Fibroblast of pulmonary artery (primary cell): ENCODE results near the gene ZNF516.
A peak's percentile ranks its signal among the peaks of the same experiment; 100 is the strongest.

Experiments
- DNase-seq: peaks from one replicate; pipeline ENCODE4 v3.0.0-alpha.2; 2010; ENCODE audit warnings: low read depth
- H3K4me3 ChIP-seq: replicated peaks from 2 replicates; pipeline ENCODE4 v1.5.1; 2011; ENCODE audit warnings: low read depth, mild to moderate bottlenecking, control low read depth, low read length, moderate library complexity
- CTCF ChIP-seq: IDR thresholded peaks from 2 replicates; pipeline ENCODE4 v1.5.1; 2011; ENCODE audit warnings: mild to moderate bottlenecking, control low read depth, low read length, inconsistent platforms; ENCODE audit errors: missing control alignments

The ZNF516 gene

GRCh38 chr18:76359909-76360308, 135.1 kb downstream of the ZNF516 start:
- no peak overlapping the region for H3K4me3 ChIP-seq
- no peak for TF ChIP-seq CTCF
- DNase-seq, result no peak

DNA sequence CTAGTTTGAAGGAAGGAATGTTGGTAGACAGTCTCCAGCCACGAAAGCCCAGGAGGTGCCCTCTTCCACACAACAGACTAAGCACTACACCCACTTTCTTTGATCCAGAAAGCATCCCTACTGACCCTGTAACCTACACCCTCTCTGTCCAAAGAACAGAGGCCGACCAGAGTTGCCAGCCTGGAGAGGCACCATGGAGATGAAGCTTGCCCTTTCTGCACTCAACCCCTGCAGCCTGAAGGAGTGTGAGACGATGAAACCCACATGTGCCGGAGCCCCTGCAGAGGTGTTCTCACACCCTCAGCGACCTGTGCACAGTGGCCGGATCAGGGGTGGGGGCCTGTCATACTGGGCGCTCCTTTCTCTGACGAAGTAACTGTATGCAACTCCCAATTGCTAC, 136.3 kb downstream of the ZNF516 start:
- no peak overlapping the region for H3K4me3 ChIP-seq
- TF ChIP-seq CTCF, result no peak
- DNase-seq, result no peak

DNA sequence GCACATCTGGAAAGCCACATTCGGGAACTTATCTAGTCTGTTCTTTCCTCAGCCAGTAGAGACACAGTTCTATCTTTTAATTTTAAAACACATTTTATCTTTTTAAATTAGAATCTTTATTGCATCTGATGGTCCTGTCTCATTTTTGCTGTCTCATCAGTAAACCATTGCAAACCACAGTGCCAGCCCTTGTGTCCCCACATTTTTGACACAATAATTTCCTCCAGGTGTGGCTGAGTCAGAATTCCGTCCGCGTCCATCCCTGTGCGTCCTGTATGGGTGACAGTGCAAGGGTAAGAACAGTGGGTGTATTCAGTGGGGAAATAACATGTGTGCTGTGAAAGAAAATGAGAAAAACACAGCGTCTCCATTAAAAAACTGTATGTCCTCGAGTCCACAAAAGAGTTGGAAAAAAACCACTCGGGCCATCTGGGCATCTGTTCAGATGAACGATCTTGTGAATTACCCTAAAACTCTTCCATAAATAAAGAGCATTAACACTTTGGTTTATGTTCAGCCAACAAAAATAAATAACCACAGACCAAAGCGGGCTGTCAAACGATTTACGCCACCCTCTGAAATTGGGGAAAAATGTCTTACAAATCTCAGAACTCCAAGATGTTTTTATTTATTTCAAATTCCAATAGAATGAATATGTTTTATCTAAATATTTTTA, 137.3 kb downstream of the ZNF516 start:
- no peak for TF ChIP-seq CTCF
- no peak for DNase-seq
- H3K4me3 ChIP-seq, result no peak overlapping the region

- DNase-seq, result no peak
- no peak overlapping the region for H3K4me3 ChIP-seq
- TF ChIP-seq CTCF, result no peak
These were observed 137.9 kb downstream of the ZNF516 start for GRCh38 chr18:76357174-76357573.

DNA sequence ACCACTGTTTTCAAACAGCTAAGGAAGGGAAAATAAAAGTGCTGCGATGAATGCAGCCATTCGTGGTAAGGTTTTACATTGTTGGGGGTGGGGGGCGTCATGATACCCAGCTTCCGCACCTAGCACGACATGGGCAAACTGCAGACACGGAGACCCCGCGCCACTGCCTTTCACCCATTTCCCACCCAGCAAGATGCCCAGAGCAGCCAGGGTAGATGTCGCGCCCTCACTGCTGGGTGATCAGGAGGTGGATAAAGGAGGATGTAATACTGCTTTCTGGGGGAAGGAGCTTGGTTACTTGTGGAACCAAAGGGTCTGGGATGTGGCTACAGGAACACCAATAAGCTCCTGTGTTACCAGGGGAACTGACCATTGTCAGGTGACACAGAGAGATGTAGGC, 138.4 kb downstream of the ZNF516 start:
- TF ChIP-seq CTCF, result no peak
- DNase-seq, result no peak
- H3K4me3 ChIP-seq, result no peak overlapping the region

DNA sequence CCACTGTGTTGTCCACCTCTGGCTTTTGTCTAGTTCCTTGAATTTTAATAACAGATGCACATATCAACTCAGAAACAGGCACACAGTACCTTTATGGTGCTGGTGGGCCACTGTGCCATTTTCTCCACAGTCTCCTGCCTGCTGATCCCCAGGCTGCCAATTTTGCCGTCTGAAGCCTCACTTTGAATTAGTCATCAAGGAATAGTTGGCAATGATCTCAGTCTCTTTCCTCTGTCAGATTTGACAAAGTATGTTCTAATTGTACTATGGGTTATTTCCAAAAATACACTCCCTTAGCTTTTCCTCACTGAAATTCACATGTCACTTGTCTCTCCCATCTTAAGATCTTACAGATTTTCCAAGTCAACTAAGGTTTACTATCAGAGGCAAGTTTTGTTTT, 140.7 kb downstream of the ZNF516 start:
- H3K4me3 ChIP-seq, result no peak overlapping the region
- no peak for TF ChIP-seq CTCF
- DNase-seq, result peak; percentile 70

GRCh38 chr18:76353500-76353899, 141.5 kb downstream of the ZNF516 start:
- DNase-seq, result no peak
- H3K4me3 ChIP-seq, result no peak overlapping the region
- TF ChIP-seq CTCF, result no peak
